ENCODE results near the gene MAP10.
"Not testable (repeated sequence)": the region's sequence is repeated elsewhere in the genome, so short reads cannot be mapped to it uniquely, and the experiment has no call there.

MAP10 gene

DNA sequence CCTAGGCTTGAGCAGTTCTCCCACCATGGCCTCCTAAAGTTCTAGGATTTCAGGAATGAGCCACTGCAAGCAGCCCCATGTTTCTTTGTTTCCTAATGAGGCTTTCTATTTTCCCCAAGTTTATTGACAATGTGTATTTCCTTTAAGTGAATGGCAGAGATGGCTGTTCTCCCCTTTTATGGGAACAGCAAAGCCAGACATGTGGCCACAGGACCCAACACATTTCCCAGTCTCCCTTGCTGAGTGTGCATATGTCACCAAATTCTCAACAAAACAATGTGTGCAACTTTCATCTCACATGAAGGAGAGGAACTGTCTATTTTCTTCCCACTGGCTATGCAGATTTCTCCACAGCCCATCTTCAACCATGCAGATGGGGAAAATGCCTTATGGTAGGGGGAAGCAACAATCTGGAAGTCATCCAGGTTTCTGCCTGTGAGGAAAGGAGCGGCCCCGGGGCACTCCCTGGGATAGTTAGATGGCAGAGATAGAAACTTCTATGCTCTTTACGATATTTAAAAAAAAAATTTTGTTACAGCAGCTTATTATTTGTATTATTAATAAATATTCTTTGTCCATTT is 28.6 kb upstream of the MAP10 start:
- H3K4me1 ChIP-seq (ENCODE audit: insufficient read depth, low read length) = no peaks in the 10 kb centered on the region
- no peaks in the 10 kb centered on the region for H3K9me3 ChIP-seq (ENCODE audit: insufficient read depth, low read depth, low read length)
- H3K36me3 ChIP-seq (ENCODE audit: insufficient read depth, low read depth, low read length) = no peaks in the 10 kb centered on the region
- H3K9ac ChIP-seq (ENCODE audit: low read depth, low read length) = no peak overlapping the region
- no peak overlapping the region for H3K4me3 ChIP-seq (ENCODE audit: low read length)
- no peaks in the 10 kb centered on the region for H3K27me3 ChIP-seq (ENCODE audit: insufficient read depth, low read length)
- no peak overlapping the region for H3K27ac ChIP-seq (ENCODE audit: low read length)

GRCh38 chr1:232780354-232780753 is 24.9 kb upstream of the MAP10 start:
- Histone ChIP-seq H3K4me1 (ENCODE audit: insufficient read depth, low read length) (no peaks in the 10 kb centered on the region), H3K9me3 (ENCODE audit: insufficient read depth, low read depth, low read length) (no peaks in the 10 kb centered on the region), H3K36me3 (ENCODE audit: insufficient read depth, low read depth, low read length) (no peaks in the 10 kb centered on the region), H3K27me3 (ENCODE audit: insufficient read depth, low read length) (no peaks in the 10 kb centered on the region), H3K4me3 (ENCODE audit: low read length) (no peak overlapping the region), H3K9ac (ENCODE audit: low read depth, low read length) (no peak overlapping the region), H3K27ac (ENCODE audit: low read length) (no peak overlapping the region)

GRCh38 chr1:232784794-232785193 is 20.4 kb upstream of the MAP10 start:
- H3K9me3 ChIP-seq (ENCODE audit: insufficient read depth, low read depth, low read length) = no peaks in the 10 kb centered on the region
- no peaks in the 10 kb centered on the region for H3K36me3 ChIP-seq (ENCODE audit: insufficient read depth, low read depth, low read length)
- H3K27ac ChIP-seq (ENCODE audit: low read length) = no peak overlapping the region
- H3K4me1 ChIP-seq (ENCODE audit: insufficient read depth, low read length) = no peaks in the 10 kb centered on the region
- H3K27me3 ChIP-seq (ENCODE audit: insufficient read depth, low read length) = no peaks in the 10 kb centered on the region; the same call in 1 of the 2 replicates
- H3K9ac ChIP-seq (ENCODE audit: low read depth, low read length) = no peak overlapping the region
- H3K4me3 ChIP-seq (ENCODE audit: low read length) = no peak overlapping the region

DNA sequence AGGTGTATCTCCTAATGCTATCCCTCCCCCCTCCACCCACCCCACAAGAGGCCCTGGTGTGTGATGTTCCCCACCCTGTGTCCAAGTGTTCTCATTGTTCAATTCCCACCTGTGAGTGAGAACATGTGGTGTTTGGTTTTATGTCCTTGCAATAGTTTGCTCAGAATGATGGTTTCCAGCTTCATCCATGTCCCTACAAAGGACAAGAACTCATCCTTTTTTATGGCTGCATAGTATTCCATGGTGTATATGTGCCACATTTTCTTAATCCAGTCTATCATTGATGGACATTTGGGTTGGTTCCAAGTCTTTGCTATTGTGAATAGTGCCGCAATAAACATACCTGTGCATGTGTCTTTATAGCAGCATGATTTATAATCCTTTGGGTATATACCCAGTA is 19.6 kb upstream of the MAP10 start:
- not testable (repeated sequence) for H3K9ac ChIP-seq (ENCODE audit: low read depth, low read length); H3K9me3 ChIP-seq (ENCODE audit: insufficient read depth, low read depth, low read length); H3K4me1 ChIP-seq (ENCODE audit: insufficient read depth, low read length); H3K36me3 ChIP-seq (ENCODE audit: insufficient read depth, low read depth, low read length); H3K27me3 ChIP-seq (ENCODE audit: insufficient read depth, low read length); H3K4me3 ChIP-seq (ENCODE audit: low read length); H3K27ac ChIP-seq (ENCODE audit: low read length)

DNA sequence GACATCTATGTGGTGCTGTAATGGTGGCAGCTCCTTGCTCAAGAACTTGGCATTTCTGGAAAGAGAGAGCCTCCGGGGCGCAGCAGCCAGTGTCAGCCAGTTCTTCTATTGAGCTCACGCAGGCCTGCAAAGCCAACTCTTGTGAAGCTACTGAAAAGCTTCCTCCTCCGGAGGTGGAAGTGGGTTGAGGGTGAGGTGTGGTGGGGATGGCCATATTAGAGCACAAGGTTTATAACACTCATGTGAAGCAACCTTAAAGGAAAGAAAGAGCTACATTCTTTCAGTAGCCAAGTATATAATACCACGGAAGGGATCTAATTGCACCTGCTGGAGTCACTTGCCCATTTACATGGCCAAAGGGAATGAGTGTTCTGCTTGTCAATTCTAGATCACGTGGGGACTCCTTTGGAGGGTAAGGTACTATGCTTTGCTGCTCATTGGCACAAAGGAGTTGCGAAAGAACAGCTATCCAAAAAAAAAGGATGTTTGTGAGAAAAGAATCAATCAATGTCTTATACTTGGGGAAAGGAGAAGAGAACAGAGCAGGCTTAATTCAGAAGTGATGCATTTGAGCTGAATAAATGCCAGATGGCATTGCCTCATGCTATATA is 18.3 kb upstream of the MAP10 start:
- H3K27ac ChIP-seq (ENCODE audit: low read length) = no peak overlapping the region
- no peak overlapping the region for H3K4me3 ChIP-seq (ENCODE audit: low read length)
- H3K9me3 ChIP-seq (ENCODE audit: insufficient read depth, low read depth, low read length) = no peaks in the 10 kb centered on the region
- H3K27me3 ChIP-seq (ENCODE audit: insufficient read depth, low read length) = no peaks in the 10 kb centered on the region; the same call in 1 of the 2 replicates
- H3K4me1 ChIP-seq (ENCODE audit: insufficient read depth, low read length) = no peaks in the 10 kb centered on the region
- H3K36me3 ChIP-seq (ENCODE audit: insufficient read depth, low read depth, low read length) = no peaks in the 10 kb centered on the region
- H3K9ac ChIP-seq (ENCODE audit: low read depth, low read length) = no peak overlapping the region

DNA sequence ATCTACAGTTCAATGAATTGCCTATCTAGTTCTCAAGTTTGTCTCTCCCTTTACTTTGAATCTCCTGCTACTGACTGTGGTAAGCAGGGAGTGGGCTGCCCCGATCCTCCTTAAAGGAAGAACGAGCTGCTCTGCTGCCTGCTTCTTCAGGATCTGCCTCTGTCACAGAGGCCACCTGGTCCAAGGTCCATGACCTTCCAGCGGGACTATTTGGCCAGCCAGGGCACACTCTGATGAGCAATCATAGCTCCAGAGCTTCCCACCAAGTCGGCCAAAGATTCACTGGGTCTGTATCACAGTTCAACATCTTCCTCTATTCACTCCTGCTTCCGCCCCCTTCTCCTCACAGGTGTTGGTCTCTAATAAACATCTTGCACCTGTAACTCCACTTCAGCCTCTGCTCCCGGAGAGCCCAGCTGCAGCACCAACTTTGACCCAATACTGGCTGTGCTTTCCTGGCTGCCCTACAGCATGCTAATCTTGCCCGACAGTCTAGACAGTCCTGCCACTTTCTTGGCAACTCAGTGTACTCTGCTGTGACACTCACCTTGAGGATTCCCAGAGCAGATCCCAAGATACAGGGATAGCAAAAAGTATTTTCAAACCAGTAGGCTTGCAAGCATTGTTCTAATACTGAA is 16.9 kb upstream of the MAP10 start:
- no peaks in the 10 kb centered on the region; the same call in 1 of the 2 replicates for H3K27me3 ChIP-seq (ENCODE audit: insufficient read depth, low read length)
- H3K4me3 ChIP-seq (ENCODE audit: low read length) = no peak overlapping the region
- no peak overlapping the region for H3K9ac ChIP-seq (ENCODE audit: low read depth, low read length)
- H3K27ac ChIP-seq (ENCODE audit: low read length) = no peak overlapping the region
- H3K36me3 ChIP-seq (ENCODE audit: insufficient read depth, low read depth, low read length) = no peaks in the 10 kb centered on the region
- no peaks in the 10 kb centered on the region for H3K4me1 ChIP-seq (ENCODE audit: insufficient read depth, low read length)
- no peaks in the 10 kb centered on the region for H3K9me3 ChIP-seq (ENCODE audit: insufficient read depth, low read depth, low read length)

DNA sequence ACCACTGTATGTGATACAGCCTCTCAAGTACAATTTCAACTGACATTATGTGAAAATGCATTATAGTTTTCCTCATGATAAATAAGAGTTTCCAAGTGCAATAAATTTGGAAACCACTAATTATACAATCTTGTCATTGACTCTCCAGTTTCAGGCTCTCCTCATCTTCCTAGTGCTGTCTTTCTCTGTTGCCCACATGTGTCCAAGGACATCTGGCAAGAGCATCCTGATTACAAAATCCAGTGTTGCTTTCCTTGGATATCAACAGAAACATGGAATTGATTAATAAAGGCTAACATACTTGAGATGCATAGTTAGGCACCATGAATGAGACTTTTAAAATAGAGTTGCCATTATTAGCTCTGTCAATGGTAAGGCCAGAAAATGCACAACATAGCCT is 15.6 kb upstream of the MAP10 start:
- H3K27ac ChIP-seq (ENCODE audit: low read length) = no peak overlapping the region

DNA sequence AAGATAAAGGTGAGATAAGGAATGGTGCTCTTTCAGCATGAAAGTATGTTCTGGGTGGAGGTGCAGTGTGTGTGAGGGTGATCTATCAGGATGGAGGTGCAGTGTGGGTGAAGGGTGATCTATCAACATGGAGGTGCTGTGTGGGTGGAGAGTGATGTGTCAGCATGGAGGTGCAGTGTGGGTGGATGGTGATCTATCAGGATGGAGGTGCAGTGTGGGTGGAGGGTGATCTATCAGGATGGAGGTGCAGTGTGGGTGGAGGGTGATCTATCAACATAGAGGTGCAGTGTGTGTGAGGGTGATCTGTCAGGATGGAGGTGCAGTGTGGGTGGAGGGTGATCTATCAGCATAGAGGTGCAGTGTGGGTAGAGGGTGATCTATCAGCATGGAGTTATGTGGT is 12.3 kb upstream of the MAP10 start:
- Histone ChIP-seq H3K4me1 (ENCODE audit: insufficient read depth, low read length) (no peaks in the 10 kb centered on the region), H3K4me3 (ENCODE audit: low read length) (no peak overlapping the region), H3K9ac (ENCODE audit: low read depth, low read length) (no peak overlapping the region), H3K9me3 (ENCODE audit: insufficient read depth, low read depth, low read length) (no peaks in the 10 kb centered on the region), H3K27me3 (ENCODE audit: insufficient read depth, low read length) (no peaks in the 10 kb centered on the region; the same call in 1 of the 2 replicates), H3K27ac (ENCODE audit: low read length) (no peak overlapping the region), H3K36me3 (ENCODE audit: insufficient read depth, low read depth, low read length) (no peaks in the 10 kb centered on the region)

More for the DNA sequence above, 15.6 kb upstream of the MAP10 start:
- Histone ChIP-seq H3K9me3 (ENCODE audit: insufficient read depth, low read depth, low read length) (no peaks in the 10 kb centered on the region), H3K4me1 (ENCODE audit: insufficient read depth, low read length) (no peaks in the 10 kb centered on the region), H3K36me3 (ENCODE audit: insufficient read depth, low read depth, low read length) (no peaks in the 10 kb centered on the region), H3K27me3 (ENCODE audit: insufficient read depth, low read length) (no peaks in the 10 kb centered on the region; the same call in 1 of the 2 replicates), H3K4me3 (ENCODE audit: low read length) (no peak overlapping the region), H3K9ac (ENCODE audit: low read depth, low read length) (no peak overlapping the region)

GRCh38 chr1:232793944-232794343 is 11.3 kb upstream of the MAP10 start:
- Histone ChIP-seq H3K9me3 (ENCODE audit: insufficient read depth, low read depth, low read length) (no peaks in the 10 kb centered on the region), H3K9ac (ENCODE audit: low read depth, low read length) (no peak overlapping the region), H3K4me1 (ENCODE audit: insufficient read depth, low read length) (no peaks in the 10 kb centered on the region), H3K27ac (ENCODE audit: low read length) (no peak overlapping the region), H3K36me3 (ENCODE audit: insufficient read depth, low read depth, low read length) (no peaks in the 10 kb centered on the region), H3K4me3 (ENCODE audit: low read length) (no peak overlapping the region), H3K27me3 (ENCODE audit: insufficient read depth, low read length) (no peaks in the 10 kb centered on the region)

- H3K4me1 ChIP-seq (ENCODE audit: insufficient read depth, low read length) = no peaks in the 10 kb centered on the region
- no peaks in the 10 kb centered on the region for H3K9me3 ChIP-seq (ENCODE audit: insufficient read depth, low read depth, low read length)
- H3K27ac ChIP-seq (ENCODE audit: low read length) = no peak overlapping the region
- no peak overlapping the region for H3K4me3 ChIP-seq (ENCODE audit: low read length)
- no peak overlapping the region for H3K9ac ChIP-seq (ENCODE audit: low read depth, low read length)
- no peaks in the 10 kb centered on the region for H3K36me3 ChIP-seq (ENCODE audit: insufficient read depth, low read depth, low read length)
- no peaks in the 10 kb centered on the region for H3K27me3 ChIP-seq (ENCODE audit: insufficient read depth, low read length)
Measured at GRCh38 chr1:232795497-232796053, 9.6 kb upstream of the MAP10 start.

- no peak overlapping the region for H3K4me3 ChIP-seq (ENCODE audit: low read length)
- H3K36me3 ChIP-seq (ENCODE audit: insufficient read depth, low read depth, low read length) = no peaks in the 10 kb centered on the region
- no peaks in the 10 kb centered on the region for H3K27me3 ChIP-seq (ENCODE audit: insufficient read depth, low read length)
- H3K9ac ChIP-seq (ENCODE audit: low read depth, low read length) = no peak overlapping the region
- no peaks in the 10 kb centered on the region for H3K4me1 ChIP-seq (ENCODE audit: insufficient read depth, low read length)
- H3K27ac ChIP-seq (ENCODE audit: low read length) = no peak overlapping the region
- no peaks in the 10 kb centered on the region for H3K9me3 ChIP-seq (ENCODE audit: insufficient read depth, low read depth, low read length)
Measured at GRCh38 chr1:232797856-232798510, 7.2 kb upstream of the MAP10 start.

All from iPS-20b (cell line).